HepG2 (cell line): Measurements from ENCODE around the gene ZMIZ1. TPM values are rescaled to one million over a fixed set of nuclear protein-coding genes. Genes with fewer than 3 reads are reported as not detected.

Experiments
- ATAC-seq: fragments of 200-7000 bp; cut with Tn5 transposase; 3 replicates; pipeline ENCODE4 v1.9.1; 2020; ENCODE audit warnings: mild to moderate bottlenecking, moderate library complexity
- BruUV-seq: library from RNA; stranded (reverse); fragments of 400-500 nt; replicated peaks from 2 replicates; lab custom pipeline; 2021; lab: Mats Ljungman, UMichigan
- CTCF ChIA-PET: fragments of 300-600 bp; formaldehyde crosslinking; extraction: SDS; loops from one replicate; lab custom pipeline; 2021; ENCODE audit warnings: low total read pairs, inconsistent platforms, low intra/inter-chr PET ratio; lab: Yijun Ruan, JAX
- POLR2A ChIA-PET: fragments of 350-600 bp; sonication (Branson Sonifier 250); formaldehyde crosslinking; loops from one replicate; lab custom pipeline; 2020; ENCODE audit warnings: antibody characterized with exemption, inconsistent platforms; lab: Yijun Ruan, JAX
- DNase-seq: peaks from one replicate; pipeline ENCODE4 v3.0.0-alpha.2; 2015; ENCODE audit warnings: low spot score
- FAIRE-seq: peaks from 3 replicates; lab custom pipeline; 2011; peaks lifted over from hg19 to GRCh38; lab: Jason Lieb, UNC
- H2AFZ ChIP-seq: one replicate; pipeline ENCODE4 v1.6.1; 2011; ENCODE audit warnings: low read length, inconsistent platforms
- H3K27ac ChIP-seq: fragments of 300-600 bp; 3 replicates; pipeline ENCODE4 v1.8.0; 2011; ENCODE audit warnings: mixed run types, mild to moderate bottlenecking, mixed read lengths, low read length, inconsistent platforms; ENCODE audit not compliant: insufficient read depth; ENCODE audit errors: extremely low read length
- H3K27me3 ChIP-seq, 2 experiments: fragments of 200-600 bp in 1 of 2; 2 replicates in 1 of 2; 3 replicates in 1 of 2; pipeline versions ENCODE4 v1.6.0 to v1.8.0; 2011; ENCODE audit warnings: low read length in 2 of 2, mild to moderate bottlenecking in 2 of 2, moderate library complexity in 2 of 2, inconsistent platforms in 1 of 2; ENCODE audit not compliant: insufficient read depth in 2 of 2, control insufficient read depth in 1 of 2
- H3K36me3 ChIP-seq, 2 experiments: fragments of 200-600 bp in 1 of 2; replicated peaks in 1 of 2; 2 replicates in 1 of 2; 3 replicates in 1 of 2; pipeline versions ENCODE4 v1.5.1 to v1.8.0; 2011; ENCODE audit warnings: low read length in 2 of 2, inconsistent platforms in 1 of 2; ENCODE audit not compliant: insufficient read depth in 2 of 2, control insufficient read depth in 1 of 2
- H3K4me1 ChIP-seq: 2 replicates; pipeline ENCODE4 v1.5.1; 2012; ENCODE audit warnings: low read length, inconsistent platforms; ENCODE audit not compliant: insufficient read depth
- H3K4me2 ChIP-seq: 2 replicates; pipeline ENCODE4 v1.6.0; 2011; ENCODE audit warnings: low read depth, low read length, inconsistent platforms
- H3K4me3 ChIP-seq, 3 experiments: fragments of 200-600 bp in 1 of 3; sonication (generic), shearing (Covaris generic) in 1 of 3; replicated peaks in 1 of 3; 2 replicates each; pipeline ENCODE4 v1.5.1; 2011 to 2016; ENCODE audit warnings: low read length in 3 of 3, inconsistent platforms in 2 of 3, low read depth in 2 of 3, mild to moderate bottlenecking in 2 of 3, control low read depth in 1 of 3, mixed read lengths in 1 of 3; ENCODE audit not compliant: insufficient read depth in 1 of 3
- H3K79me2 ChIP-seq: one replicate; pipeline ENCODE4 v1.6.1; 2011; ENCODE audit warnings: low read length, inconsistent platforms; ENCODE audit not compliant: insufficient read depth
- H3K9ac ChIP-seq: 2 replicates; pipeline ENCODE4 v1.6.0; 2011; ENCODE audit warnings: mild to moderate bottlenecking, low read depth, low read length, inconsistent platforms; ENCODE audit not compliant: insufficient read depth
- H3K9me3 ChIP-seq: 2 replicates; pipeline ENCODE4 v1.5.1; 2012; ENCODE audit warnings: mild to moderate bottlenecking, low read length
- H4K20me1 ChIP-seq: 2 replicates; pipeline ENCODE4 v1.6.0; 2011; ENCODE audit warnings: inconsistent platforms, mild to moderate bottlenecking, low read length, moderate library complexity; ENCODE audit not compliant: insufficient read depth
- CCDC6 ChIP-seq: sonication (generic); formaldehyde crosslinking; IDR thresholded peaks from 2 replicates; pipeline ENCODE4 v1.8.1; 2022; ENCODE audit warnings: mild to moderate bottlenecking, missing genetic modification reagents, moderate library complexity
- HNRNPL ChIP-seq: fragments of 200-400 bp; formaldehyde crosslinking; IDR thresholded peaks from 2 replicates; pipeline ENCODE4 v1.6.1; 2017; ENCODE audit warnings: mild to moderate bottlenecking, low read depth, low read length
- SATB2 ChIP-seq: sonication (generic); formaldehyde crosslinking; IDR thresholded peaks from 2 replicates; pipeline ENCODE4 v1.5.0; 2020; ENCODE audit warnings: missing genetic modification reagents
- ZNF33B ChIP-seq: sonication (generic); formaldehyde crosslinking; IDR thresholded peaks from 2 replicates; pipeline ENCODE4 v1.5.1; 2020; ENCODE audit warnings: mild to moderate bottlenecking, missing genetic modification reagents
- ZNF432 ChIP-seq: sonication (generic); formaldehyde crosslinking; IDR thresholded peaks from 2 replicates; pipeline ENCODE4 v1.5.0; 2020; ENCODE audit warnings: missing genetic modification reagents, mild to moderate bottlenecking, borderline replicate concordance
- ZNF569 ChIP-seq: sonication (generic); formaldehyde crosslinking; IDR thresholded peaks from 2 replicates; pipeline ENCODE4 v1.5.0; 2020; ENCODE audit warnings: mild to moderate bottlenecking, missing genetic modification reagents, moderate library complexity, borderline replicate concordance
- ZNF572 ChIP-seq: sonication (generic); formaldehyde crosslinking; IDR thresholded peaks from 2 replicates; pipeline ENCODE4 v1.5.1; 2020; ENCODE audit warnings: mild to moderate bottlenecking, missing genetic modification reagents
- ZNF713 ChIP-seq: sonication (generic); formaldehyde crosslinking; IDR thresholded peaks from 2 replicates; pipeline ENCODE4 v1.4.0; 2020; ENCODE audit warnings: mild to moderate bottlenecking, missing genetic modification reagents
- WGBS: methylation state at CpG from one replicate; pipeline ENCODE4 v1.1.6; 2017; ENCODE audit warnings: low lambda C conversion rate; 5-methylcytosine and 5-hydroxymethylcytosine counted together
- in situ Hi-C: cut with HindIII; loops from 2 replicates; pipeline ENCODE4 v1.10.0; 2017; ENCODE audit warnings: low pct_unique_long_range_greater_than_20kb; ENCODE audit not compliant: extremely low pct_ligation_motif_present
- intact Hi-C: fragments of 100-400 bp; cut with micrococcal nuclease; formaldehyde crosslinking; loops from one replicate; pipeline ENCODE4 v1.10.0; 2022; ENCODE audit not compliant: unreplicated experiment
- polyA plus RNA-seq, 8 experiments: library from polyadenylated mRNA; depleted of rRNA in 3 of 8; stranded (reverse) in 7 of 8; unstranded in 1 of 8; fragments of >200 nt; fragmentation: Illumina TruSeq in 4 of 8; extraction: Trizol in 4 of 8; gene quantifications; 2 replicates each; pipeline versions ENCODE4 v1.2.1 to v1.2.3, GENCODE V29; 2011 to 2016; ENCODE audit warnings: low read depth in 4 of 8, missing spikeins in 1 of 8, mixed read lengths in 1 of 8; ENCODE audit not compliant: insufficient read depth in 1 of 8
- total RNA-seq, 5 experiments: library from RNA; depleted of rRNA; stranded (reverse); fragments of >200 nt; fragmentation: Illumina TruSeq; extraction: Trizol; gene quantifications; 2 replicates each; pipeline ENCODE4 v1.2.3, GENCODE V29; 2016; ENCODE audit warnings: low read depth in 1 of 5
- TF ChIP-seq, protein P1 (sequence below): sonication (generic); formaldehyde crosslinking; IDR thresholded peaks from 2 replicates; pipeline ENCODE4 v1.4.0; 2020; ENCODE audit warnings: missing genetic modification reagents, mild to moderate bottlenecking, borderline replicate concordance
- TF ChIP-seq, protein P2 (sequence below): sonication (generic); formaldehyde crosslinking; IDR thresholded peaks from 2 replicates; pipeline ENCODE4 v1.5.1; 2020; ENCODE audit warnings: missing genetic modification reagents, mild to moderate bottlenecking, borderline replicate concordance
- TF ChIP-seq, protein P3 (sequence below): IDR thresholded peaks from 2 replicates; pipeline ENCODE4 v1.6.1; 2016; ENCODE audit warnings: missing compliant biosample characterization, missing genetic modification reagents, borderline replicate concordance

Gene ZMIZ1
- total and polyA plus RNA-seq, 2 of the 13 experiments (the other 11 are each of a cell fraction or from before 2014, with no cell fraction given): 5.3 to 10.2 TPM

DNA sequence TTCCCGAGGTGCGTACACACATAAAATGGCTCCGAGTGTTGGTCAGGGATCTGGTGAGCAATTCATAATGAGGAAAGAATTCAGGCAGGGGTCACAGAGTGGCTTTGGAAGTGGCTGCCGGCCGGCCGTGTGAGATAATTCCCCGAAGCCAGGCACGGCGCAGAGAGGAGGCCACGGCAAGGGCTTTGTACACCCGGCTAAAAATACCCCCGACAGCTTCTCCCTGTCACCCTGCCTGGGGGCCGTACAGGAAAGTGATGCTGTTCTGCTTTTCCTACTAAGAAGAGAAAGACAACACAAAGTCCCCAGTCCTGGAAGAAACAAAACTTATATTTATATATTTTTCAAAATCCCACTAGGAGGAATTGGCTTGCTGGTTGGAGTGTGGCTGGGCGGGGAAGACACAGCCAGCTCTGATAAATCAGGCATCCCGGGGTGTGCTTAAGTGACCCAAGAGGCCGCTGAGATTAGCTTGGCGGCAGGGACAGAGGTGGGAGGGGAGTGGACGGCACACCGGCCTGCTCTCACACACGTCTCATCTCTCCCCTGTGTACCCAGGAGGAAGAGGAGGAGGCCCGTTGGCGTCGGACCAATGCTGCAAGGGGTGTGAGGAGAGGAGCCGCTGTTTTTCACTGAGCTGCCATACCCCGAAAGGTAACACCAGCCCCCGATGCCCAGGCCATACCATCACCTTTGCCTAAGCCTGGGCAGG, 70.5 kb downstream of the ZMIZ1 start:
- BruUV-seq: no TSS peak
- POLR2A ChIA-PET: no interaction called here
- TF ChIP-seq HNRNPL (no peak), ZNF713 (no peak), ZNF569 (CRISPR knock-in tag) (no peak), CCDC6 (CRISPR knock-in tag) (no peak), SATB2 (CRISPR knock-in tag) (no peak)
- Histone ChIP-seq H3K9ac (no peak overlapping the region), H3K27ac (no peak overlapping the region), H3K27me3 (no peaks in the 10 kb centered on the region), H3K9me3 (no peaks in the 10 kb centered on the region), H3K4me1 (peaks cover 29% of the 10 kb centered on the region), H3K36me3 (peaks cover 47 to 90% of the 10 kb centered on the region in 2 experiments), H3K4me3 (no peak overlapping the region), H3K4me2 (no peak overlapping the region), H2AFZ (no peak overlapping the region), H4K20me1 (peaks cover 9% of the 10 kb centered on the region; the same call in 1 of the 2 replicates), H3K79me2 (peaks cover 19% of the 10 kb centered on the region)
- FAIRE-seq (no peak), ATAC-seq (no peak), DNase-seq (no peak)
- CTCF ChIA-PET: no interaction called here
- in situ Hi-C loops: no loop called here
- intact Hi-C loops: no loop called here
- 93% methylated on average over 23 of the region's 26 CpGs for WGBS

DNA sequence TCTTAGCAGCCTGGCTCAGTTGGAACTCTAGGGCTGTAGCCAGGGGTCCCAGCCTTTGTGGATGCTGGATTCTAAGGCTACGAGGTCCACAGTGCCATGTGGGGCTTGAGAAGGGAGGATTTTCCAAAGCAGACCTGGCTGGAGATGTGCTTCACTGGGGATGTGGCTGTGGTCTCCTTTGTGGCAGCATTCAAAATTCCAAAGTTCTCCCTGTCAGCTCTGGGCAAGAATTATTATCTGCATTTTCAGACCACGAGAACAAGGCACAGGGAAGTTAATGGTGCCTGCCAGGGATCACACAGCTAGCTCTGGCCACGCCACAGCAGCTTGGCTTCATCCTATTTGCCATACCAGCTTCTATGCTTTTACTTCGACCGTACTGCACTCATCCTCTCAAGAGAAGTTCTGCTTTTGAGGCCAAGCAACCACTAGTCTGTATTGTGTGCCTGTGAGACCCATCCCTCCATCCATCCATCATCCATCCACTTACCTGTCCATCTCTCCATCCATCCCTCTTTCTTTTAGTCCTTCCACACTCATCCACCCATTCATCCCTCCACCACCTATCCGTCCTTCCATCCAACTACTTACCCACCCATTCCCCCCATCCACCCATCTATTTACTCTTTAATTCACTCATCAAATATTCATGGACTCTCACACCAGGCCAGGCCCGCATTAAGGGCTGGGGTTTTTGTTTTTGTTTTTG, 71.5 kb downstream of the ZMIZ1 start:
- DNase-seq (no peak), FAIRE-seq (no peak), ATAC-seq (no peak)
- Histone ChIP-seq H4K20me1 (peaks cover 8% of the 10 kb centered on the region; the same call in 1 of the 2 replicates), H3K36me3 (peaks cover 47 to 93% of the 10 kb centered on the region in 2 experiments), H3K4me3 (no peak overlapping the region), H3K4me1 (peaks cover 30% of the 10 kb centered on the region), H3K9ac (no peak overlapping the region), H2AFZ (no peak overlapping the region), H3K9me3 (no peaks in the 10 kb centered on the region), H3K27ac (no peak overlapping the region), H3K27me3 (no peaks in the 10 kb centered on the region), H3K4me2 (no peak overlapping the region), H3K79me2 (peaks cover 13% of the 10 kb centered on the region)
- POLR2A ChIA-PET: no interaction called here
- 95% methylated on average over 7 of the region's 7 CpGs for WGBS
- CTCF ChIA-PET: no interaction called here
- intact Hi-C loops (no loop called here), in situ Hi-C loops (no loop called here)
- no TSS peak for BruUV-seq
- TF ChIP-seq, protein P1, sequence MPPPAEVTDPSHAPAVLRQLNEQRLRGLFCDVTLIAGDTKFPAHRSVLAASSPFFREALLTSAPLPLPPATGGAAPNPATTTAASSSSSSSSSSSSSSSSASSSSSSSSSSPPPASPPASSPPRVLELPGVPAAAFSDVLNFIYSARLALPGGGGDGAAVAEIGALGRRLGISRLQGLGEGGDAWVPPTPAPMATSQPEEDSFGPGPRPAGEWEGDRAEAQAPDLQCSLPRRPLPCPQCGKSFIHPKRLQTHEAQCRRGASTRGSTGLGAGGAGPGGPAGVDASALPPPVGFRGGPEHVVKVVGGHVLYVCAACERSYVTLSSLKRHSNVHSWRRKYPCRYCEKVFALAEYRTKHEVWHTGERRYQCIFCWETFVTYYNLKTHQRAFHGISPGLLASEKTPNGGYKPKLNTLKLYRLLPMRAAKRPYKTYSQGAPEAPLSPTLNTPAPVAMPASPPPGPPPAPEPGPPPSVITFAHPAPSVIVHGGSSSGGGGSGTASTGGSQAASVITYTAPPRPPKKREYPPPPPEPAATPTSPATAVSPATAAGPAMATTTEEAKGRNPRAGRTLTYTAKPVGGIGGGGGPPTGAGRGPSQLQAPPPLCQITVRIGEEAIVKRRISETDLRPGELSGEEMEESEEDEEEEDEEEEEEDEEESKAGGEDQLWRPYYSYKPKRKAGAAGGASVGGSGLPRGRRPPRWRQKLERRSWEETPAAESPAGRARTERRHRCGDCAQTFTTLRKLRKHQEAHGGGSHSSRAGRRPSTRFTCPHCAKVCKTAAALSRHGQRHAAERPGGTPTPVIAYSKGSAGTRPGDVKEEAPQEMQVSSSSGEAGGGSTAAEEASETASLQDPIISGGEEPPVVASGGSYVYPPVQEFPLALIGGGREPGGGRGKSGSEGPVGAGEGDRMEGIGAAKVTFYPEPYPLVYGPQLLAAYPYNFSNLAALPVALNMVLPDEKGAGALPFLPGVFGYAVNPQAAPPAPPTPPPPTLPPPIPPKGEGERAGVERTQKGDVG (CRISPR knock-in tag): no peak
- TF ChIP-seq, protein P2, sequence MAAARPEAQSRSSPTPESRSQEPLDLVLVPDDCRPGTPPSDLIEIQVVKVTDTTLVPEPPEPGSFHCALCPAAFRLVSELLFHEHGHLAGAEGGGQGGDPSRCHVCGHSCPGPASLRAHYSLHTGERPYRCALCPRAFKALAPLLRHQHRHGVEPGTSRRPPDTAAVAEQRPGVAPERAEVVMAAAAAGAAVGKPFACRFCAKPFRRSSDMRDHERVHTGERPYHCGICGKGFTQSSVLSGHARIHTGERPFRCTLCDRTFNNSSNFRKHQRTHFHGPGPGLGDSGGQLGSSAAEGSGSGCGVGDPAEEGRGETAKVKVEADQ: no peak
- TF ChIP-seq, protein P3, sequence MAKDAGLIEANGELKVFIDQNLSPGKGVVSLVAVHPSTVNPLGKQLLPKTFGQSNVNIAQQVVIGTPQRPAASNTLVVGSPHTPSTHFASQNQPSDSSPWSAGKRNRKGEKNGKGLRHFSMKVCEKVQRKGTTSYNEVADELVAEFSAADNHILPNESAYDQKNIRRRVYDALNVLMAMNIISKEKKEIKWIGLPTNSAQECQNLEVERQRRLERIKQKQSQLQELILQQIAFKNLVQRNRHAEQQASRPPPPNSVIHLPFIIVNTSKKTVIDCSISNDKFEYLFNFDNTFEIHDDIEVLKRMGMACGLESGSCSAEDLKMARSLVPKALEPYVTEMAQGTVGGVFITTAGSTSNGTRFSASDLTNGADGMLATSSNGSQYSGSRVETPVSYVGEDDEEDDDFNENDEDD (CRISPR knock-in tag): no peak
- no peak for TF ChIP-seq ZNF33B (CRISPR knock-in tag)
- no peak for TF ChIP-seq ZNF572 (CRISPR knock-in tag)
- no peak for TF ChIP-seq ZNF432
